Neural cell (in vitro differentiated cells): ENCODE data around the gene RALB. TPM values are rescaled to one million over a fixed set of nuclear protein-coding genes. Genes with fewer than 3 reads are reported as not detected.

Source experiments
- H2AFZ ChIP-seq: fragments of 200-600, 300-800 bp; sonication (generic), shearing (Covaris generic); 2 replicates; pipeline ENCODE4 v1.6.0; 2014; ENCODE audit warnings: low read depth, mild to moderate bottlenecking, antibody characterized with exemption, low read length, moderate library complexity
- H3F3A ChIP-seq: fragments of 200-600 bp; shearing (Covaris generic); 2 replicates; pipeline ENCODE4 v1.6.1; 2016; ENCODE audit warnings: mild to moderate bottlenecking, moderate library complexity, mixed read lengths, antibody characterized with exemption, low read length; ENCODE audit not compliant: insufficient read depth, poor library complexity, severe bottlenecking
- H3K27ac ChIP-seq: fragments of 200-600, 300-800 bp; sonication (generic), shearing (Covaris generic); 2 replicates; pipeline ENCODE4 v1.5.1; 2014; ENCODE audit warnings: mild to moderate bottlenecking, low read length, moderate library complexity
- H3K27me3 ChIP-seq: fragments of 300-800, 200-600 bp; sonication (generic), shearing (Covaris generic); 2 replicates; pipeline ENCODE4 v1.6.0; 2014; ENCODE audit warnings: mild to moderate bottlenecking, low read depth, low read length, moderate library complexity; ENCODE audit not compliant: insufficient read depth
- H3K36me3 ChIP-seq: fragments of 300-800, 200-600 bp; sonication (generic), shearing (Covaris generic); 2 replicates; pipeline ENCODE4 v1.5.1; 2014; ENCODE audit warnings: mild to moderate bottlenecking, antibody characterized with exemption, low read length, moderate library complexity; ENCODE audit not compliant: insufficient read depth
- H3K4me2 ChIP-seq: fragments of 300-800, 200-600 bp; sonication (generic), shearing (Covaris generic); 2 replicates; pipeline ENCODE4 v1.6.0; 2014; ENCODE audit warnings: mild to moderate bottlenecking, low read length
- H3K4me3 ChIP-seq: fragments of 300-800, 200-600 bp; sonication (generic), shearing (Covaris generic); 2 replicates; pipeline ENCODE4 v1.5.1; 2014; ENCODE audit warnings: mild to moderate bottlenecking, low read length, moderate library complexity
- H3K79me2 ChIP-seq: fragments of 200-600 bp; shearing (Covaris generic); replicated peaks from 2 replicates; pipeline ENCODE4 v1.6.0; 2014; ENCODE audit warnings: mild to moderate bottlenecking, low read length, moderate library complexity; ENCODE audit not compliant: insufficient read depth
- H3K9ac ChIP-seq: fragments of 300-800, 200-600 bp; sonication (generic), shearing (Covaris generic); 2 replicates; pipeline ENCODE4 v1.6.1; 2016; ENCODE audit warnings: mild to moderate bottlenecking, low read length, mixed read lengths
- H3K9me2 ChIP-seq: fragments of 200-600 bp; shearing (Covaris generic); 2 replicates; pipeline ENCODE4 v1.6.1; 2016; ENCODE audit warnings: mild to moderate bottlenecking, low read length, mixed read lengths; ENCODE audit not compliant: insufficient read depth
- H3K9me3 ChIP-seq: fragments of 200-600, 300-800 bp; sonication (generic), shearing (Covaris generic); 2 replicates; pipeline ENCODE4 v1.6.1; 2016; ENCODE audit warnings: mild to moderate bottlenecking, mixed run types, low read length, moderate library complexity, mixed read lengths
- H4K20me1 ChIP-seq: fragments of 200-600 bp; shearing (Covaris generic); 2 replicates; pipeline ENCODE4 v1.6.1; 2016; ENCODE audit warnings: mild to moderate bottlenecking, mixed run types; ENCODE audit not compliant: insufficient read depth
- EP300 ChIP-seq: fragments of 450-650 bp; conservative IDR thresholded peaks from 2 replicates; pipeline ENCODE4 v1.6.1; 2014; ENCODE audit warnings: antibody characterized with exemption, mild to moderate bottlenecking, moderate library complexity; ENCODE audit not compliant: poor library complexity, severe bottlenecking
- EZH2 ChIP-seq: fragments of 200-600, 300-800 bp; shearing (Covaris generic), sonication (generic); IDR thresholded peaks from 2 replicates; pipeline ENCODE4 v1.6.1; 2014; ENCODE audit warnings: antibody characterized with exemption, low read length, borderline replicate concordance, mild to moderate bottlenecking; ENCODE audit not compliant: insufficient read depth, poor library complexity, severe bottlenecking
- MXI1 ChIP-seq: fragments of 450-650 bp; conservative IDR thresholded peaks from 2 replicates; pipeline ENCODE4 v1.6.1; 2014; ENCODE audit warnings: antibody characterized with exemption, mild to moderate bottlenecking; ENCODE audit not compliant: poor library complexity, severe bottlenecking
- POLR2AphosphoS5 ChIP-seq: IDR thresholded peaks from 2 replicates; pipeline ENCODE4 v1.6.1; 2012
- RAD21 ChIP-seq: fragments of 450-650 bp; conservative IDR thresholded peaks from 2 replicates; pipeline ENCODE4 v1.6.1; 2014; ENCODE audit warnings: antibody characterized with exemption, mild to moderate bottlenecking, moderate library complexity
- SMC3 ChIP-seq: fragments of 450-650 bp; conservative IDR thresholded peaks from 2 replicates; pipeline ENCODE4 v1.6.1; 2014; ENCODE audit warnings: antibody characterized with exemption, mild to moderate bottlenecking, moderate library complexity; ENCODE audit not compliant: poor library complexity
- TAF1 ChIP-seq: IDR thresholded peaks from 2 replicates; pipeline ENCODE4 v1.6.1; 2012; ENCODE audit warnings: low read depth
- polyA plus RNA-seq: library from polyadenylated mRNA; depleted of rRNA; stranded (reverse); fragments of >200 nt; gene quantifications from 2 replicates; pipeline ENCODE4 v1.2.3, GENCODE V29; 2014
- TF ChIP-seq, protein P1 (sequence below): fragments of 450-650 bp; IDR thresholded peaks from 2 replicates; pipeline ENCODE4 v1.5.1; 2014; ENCODE audit warnings: antibody characterized with exemption, mild to moderate bottlenecking, moderate library complexity; ENCODE audit not compliant: poor library complexity, severe bottlenecking
- TF ChIP-seq, protein P2 (sequence below): IDR thresholded peaks from 2 replicates; pipeline ENCODE4 v1.6.1; 2012; ENCODE audit warnings: borderline replicate concordance

The RALB gene
- polyA plus RNA-seq, 1 donor from 2014 or later = 50.6 TPM

DNA sequence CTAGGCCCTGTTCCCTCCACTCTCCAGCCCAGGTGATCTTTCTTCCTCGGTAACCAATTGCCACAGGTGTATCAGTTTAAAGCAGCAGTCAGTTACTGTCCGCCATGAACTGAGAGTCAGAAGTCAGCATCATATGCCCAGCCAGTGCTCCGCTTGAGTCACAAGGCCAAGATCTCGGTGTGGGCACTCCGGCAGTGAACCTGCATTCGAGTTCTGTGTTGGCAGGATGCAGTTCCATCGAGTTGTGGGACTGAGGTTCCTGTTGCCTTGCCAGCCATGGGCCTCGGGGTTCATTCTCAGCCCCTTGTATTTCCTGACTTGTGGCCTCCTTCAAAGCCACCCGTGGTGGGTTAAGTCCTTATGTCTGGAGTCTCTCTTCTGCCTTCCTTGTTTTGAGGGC is 26.3 kb upstream of the RALB start:
- Histone ChIP-seq H3K36me3 (no peaks in the 10 kb centered on the region), H3K4me2 (no peak overlapping the region), H2AFZ (no peak overlapping the region), H3F3A (no peaks in the 10 kb centered on the region), H3K79me2 (no peaks in the 10 kb centered on the region), H3K9me2 (no peaks in the 10 kb centered on the region), H3K9me3 (no peaks in the 10 kb centered on the region), H4K20me1 (no peaks in the 10 kb centered on the region), H3K27me3 (no peaks in the 10 kb centered on the region), H3K27ac (no peak overlapping the region), H3K4me3 (no peak overlapping the region), H3K9ac (no peak overlapping the region)
- TF ChIP-seq EZH2 (no peak), EP300 (no peak), RAD21 (no peak), POLR2AphosphoS5 (no peak)
- TF ChIP-seq, protein P1, sequence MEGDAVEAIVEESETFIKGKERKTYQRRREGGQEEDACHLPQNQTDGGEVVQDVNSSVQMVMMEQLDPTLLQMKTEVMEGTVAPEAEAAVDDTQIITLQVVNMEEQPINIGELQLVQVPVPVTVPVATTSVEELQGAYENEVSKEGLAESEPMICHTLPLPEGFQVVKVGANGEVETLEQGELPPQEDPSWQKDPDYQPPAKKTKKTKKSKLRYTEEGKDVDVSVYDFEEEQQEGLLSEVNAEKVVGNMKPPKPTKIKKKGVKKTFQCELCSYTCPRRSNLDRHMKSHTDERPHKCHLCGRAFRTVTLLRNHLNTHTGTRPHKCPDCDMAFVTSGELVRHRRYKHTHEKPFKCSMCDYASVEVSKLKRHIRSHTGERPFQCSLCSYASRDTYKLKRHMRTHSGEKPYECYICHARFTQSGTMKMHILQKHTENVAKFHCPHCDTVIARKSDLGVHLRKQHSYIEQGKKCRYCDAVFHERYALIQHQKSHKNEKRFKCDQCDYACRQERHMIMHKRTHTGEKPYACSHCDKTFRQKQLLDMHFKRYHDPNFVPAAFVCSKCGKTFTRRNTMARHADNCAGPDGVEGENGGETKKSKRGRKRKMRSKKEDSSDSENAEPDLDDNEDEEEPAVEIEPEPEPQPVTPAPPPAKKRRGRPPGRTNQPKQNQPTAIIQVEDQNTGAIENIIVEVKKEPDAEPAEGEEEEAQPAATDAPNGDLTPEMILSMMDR = no peak

DNA sequence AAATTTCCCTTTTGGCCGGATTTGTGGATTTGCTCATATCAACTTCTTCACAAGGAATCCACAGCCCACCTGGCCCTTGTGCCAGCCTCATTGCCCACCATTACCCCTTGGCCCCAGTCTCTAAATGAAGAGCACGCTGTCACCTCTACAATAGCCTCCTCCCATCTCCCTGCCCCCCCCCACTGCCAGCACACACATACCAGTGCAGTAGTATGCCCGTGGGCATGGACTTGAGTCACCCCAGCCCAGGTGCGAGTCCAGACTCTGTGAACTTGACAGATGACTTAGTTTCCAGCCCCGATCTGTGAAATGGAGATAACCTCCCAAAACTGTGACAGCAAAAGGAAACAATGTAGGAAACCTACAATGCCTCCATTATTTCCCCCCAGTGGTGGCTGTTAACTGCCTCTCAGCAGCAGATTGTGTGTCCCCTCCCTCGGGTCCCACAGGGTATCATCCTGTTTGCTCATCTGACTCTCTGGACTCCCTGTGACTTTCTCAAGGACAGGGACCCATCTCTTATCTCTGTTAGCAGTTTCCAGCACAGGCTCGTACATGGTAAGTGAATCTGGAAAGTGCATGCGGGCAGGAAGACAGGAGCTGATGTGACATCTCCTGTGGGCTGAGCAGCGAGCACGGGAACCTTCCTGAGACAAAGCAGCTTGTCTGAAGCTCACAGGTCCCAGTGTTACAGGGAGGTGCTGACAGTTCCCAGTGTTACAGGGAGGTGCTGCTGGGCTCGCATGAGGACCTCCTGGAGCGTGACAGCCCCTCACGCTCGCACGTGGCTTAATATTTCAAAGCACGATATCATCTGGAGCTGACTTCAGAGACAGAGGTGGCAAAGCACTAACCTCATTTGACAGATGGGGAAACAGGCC is 25.3 kb upstream of the RALB start:
- TF ChIP-seq, protein P2, sequence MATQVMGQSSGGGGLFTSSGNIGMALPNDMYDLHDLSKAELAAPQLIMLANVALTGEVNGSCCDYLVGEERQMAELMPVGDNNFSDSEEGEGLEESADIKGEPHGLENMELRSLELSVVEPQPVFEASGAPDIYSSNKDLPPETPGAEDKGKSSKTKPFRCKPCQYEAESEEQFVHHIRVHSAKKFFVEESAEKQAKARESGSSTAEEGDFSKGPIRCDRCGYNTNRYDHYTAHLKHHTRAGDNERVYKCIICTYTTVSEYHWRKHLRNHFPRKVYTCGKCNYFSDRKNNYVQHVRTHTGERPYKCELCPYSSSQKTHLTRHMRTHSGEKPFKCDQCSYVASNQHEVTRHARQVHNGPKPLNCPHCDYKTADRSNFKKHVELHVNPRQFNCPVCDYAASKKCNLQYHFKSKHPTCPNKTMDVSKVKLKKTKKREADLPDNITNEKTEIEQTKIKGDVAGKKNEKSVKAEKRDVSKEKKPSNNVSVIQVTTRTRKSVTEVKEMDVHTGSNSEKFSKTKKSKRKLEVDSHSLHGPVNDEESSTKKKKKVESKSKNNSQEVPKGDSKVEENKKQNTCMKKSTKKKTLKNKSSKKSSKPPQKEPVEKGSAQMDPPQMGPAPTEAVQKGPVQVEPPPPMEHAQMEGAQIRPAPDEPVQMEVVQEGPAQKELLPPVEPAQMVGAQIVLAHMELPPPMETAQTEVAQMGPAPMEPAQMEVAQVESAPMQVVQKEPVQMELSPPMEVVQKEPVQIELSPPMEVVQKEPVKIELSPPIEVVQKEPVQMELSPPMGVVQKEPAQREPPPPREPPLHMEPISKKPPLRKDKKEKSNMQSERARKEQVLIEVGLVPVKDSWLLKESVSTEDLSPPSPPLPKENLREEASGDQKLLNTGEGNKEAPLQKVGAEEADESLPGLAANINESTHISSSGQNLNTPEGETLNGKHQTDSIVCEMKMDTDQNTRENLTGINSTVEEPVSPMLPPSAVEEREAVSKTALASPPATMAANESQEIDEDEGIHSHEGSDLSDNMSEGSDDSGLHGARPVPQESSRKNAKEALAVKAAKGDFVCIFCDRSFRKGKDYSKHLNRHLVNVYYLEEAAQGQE = no peak
- no peak for TF ChIP-seq POLR2AphosphoS5
- TF ChIP-seq MXI1 = no peak
- no peak for TF ChIP-seq EP300
- no peak for TF ChIP-seq SMC3
- TF ChIP-seq, protein P1 = no peak
- TF ChIP-seq EZH2 = no peak
- no peak for TF ChIP-seq RAD21
- TF ChIP-seq TAF1 = no peak
- Histone ChIP-seq H3K4me2 (no peak overlapping the region), H2AFZ (no peak overlapping the region), H3K36me3 (no peaks in the 10 kb centered on the region), H3K9me3 (no peaks in the 10 kb centered on the region), H3K27ac (no peak overlapping the region), H4K20me1 (no peaks in the 10 kb centered on the region), H3K4me3 (no peak overlapping the region), H3K9me2 (no peaks in the 10 kb centered on the region), H3K27me3 (no peaks in the 10 kb centered on the region), H3F3A (no peaks in the 10 kb centered on the region), H3K79me2 (no peaks in the 10 kb centered on the region), H3K9ac (no peak overlapping the region)
